Fibroblast of the conjunctiva (primary cell): ENCODE measurements around the gene GSAP.
"Not testable (repeated sequence)": the region's sequence is repeated elsewhere in the genome, so short reads cannot be mapped to it uniquely, and the experiment has no call there.

Experiments
- DNase-seq: peaks from one replicate; pipeline ENCODE4 v3.0.0-alpha.2; 2010; ENCODE audit warnings: low read depth

The GSAP gene

GRCh38 chr7:77284616-77285015 is 131.5 kb downstream of the GSAP start:
- no peak for DNase-seq

DNA sequence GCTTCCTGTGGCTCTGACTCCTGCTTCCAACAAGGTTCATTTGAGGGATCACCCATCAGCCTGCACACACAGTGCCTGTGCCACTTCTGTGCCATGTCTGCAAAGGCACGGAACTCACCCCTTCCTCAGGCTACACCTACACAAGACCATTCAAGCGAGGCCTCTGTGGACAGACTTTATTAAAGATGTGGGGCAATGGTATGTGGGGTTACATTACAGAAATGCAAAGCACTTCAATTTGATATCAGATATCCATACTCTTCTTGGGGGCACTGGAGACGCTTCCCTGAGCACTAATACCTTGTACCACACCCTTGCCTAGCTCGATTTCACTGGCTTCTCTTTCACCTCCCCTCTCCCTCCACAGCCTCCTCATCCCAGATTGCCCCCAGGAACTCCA is 132.1 kb downstream of the GSAP start:
- no peak for DNase-seq

DNA sequence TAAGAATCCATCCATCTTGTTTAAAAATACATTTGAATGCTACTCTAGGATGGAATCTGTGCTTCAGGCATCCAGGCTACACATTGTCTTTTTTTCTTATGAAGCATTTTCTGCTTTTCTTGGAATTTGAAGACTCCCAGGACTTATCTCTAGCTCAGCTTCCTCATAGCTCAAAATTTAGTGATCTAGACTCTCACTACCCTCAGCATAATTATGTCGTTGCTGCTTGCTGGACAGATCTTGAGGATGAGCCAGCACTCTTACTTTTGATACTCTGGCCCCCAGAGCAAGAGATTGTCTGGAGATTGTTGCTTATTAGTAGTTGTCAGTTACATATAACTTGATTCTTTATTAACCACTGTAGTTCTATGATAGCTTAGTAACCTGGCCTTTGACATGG is 133.3 kb downstream of the GSAP start:
- DNase-seq = no peak

GRCh38 chr7:77281780-77282478 is 134.2 kb downstream of the GSAP start:
- no peak for DNase-seq

- DNase-seq = no peak
Observed at GRCh38 chr7:77276120-77276519, 140.0 kb downstream of the GSAP start.

GRCh38 chr7:77275663-77276062 is 140.5 kb downstream of the GSAP start:
- DNase-seq = not testable (repeated sequence)

GRCh38 chr7:77271766-77272165 is 144.4 kb downstream of the GSAP start:
- no peak for DNase-seq

DNA sequence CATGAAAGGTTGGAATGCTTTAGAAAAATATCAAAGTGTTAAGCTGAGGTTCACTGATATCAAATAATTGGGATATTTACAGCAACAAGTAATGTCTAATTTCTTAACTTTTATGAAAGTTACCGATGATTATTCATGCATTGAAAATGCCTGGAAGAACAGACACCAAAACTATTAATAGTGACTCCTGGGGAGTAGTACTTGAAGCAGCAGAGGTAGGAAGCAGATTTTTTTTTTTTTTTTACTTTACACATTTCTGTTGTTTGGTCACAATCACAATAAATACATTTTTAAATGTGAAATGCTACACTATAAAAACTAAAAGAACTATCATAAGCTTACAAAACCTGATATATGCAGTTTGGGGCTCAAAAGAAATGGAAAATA is 146.1 kb downstream of the GSAP start:
- no peak for DNase-seq

DNA sequence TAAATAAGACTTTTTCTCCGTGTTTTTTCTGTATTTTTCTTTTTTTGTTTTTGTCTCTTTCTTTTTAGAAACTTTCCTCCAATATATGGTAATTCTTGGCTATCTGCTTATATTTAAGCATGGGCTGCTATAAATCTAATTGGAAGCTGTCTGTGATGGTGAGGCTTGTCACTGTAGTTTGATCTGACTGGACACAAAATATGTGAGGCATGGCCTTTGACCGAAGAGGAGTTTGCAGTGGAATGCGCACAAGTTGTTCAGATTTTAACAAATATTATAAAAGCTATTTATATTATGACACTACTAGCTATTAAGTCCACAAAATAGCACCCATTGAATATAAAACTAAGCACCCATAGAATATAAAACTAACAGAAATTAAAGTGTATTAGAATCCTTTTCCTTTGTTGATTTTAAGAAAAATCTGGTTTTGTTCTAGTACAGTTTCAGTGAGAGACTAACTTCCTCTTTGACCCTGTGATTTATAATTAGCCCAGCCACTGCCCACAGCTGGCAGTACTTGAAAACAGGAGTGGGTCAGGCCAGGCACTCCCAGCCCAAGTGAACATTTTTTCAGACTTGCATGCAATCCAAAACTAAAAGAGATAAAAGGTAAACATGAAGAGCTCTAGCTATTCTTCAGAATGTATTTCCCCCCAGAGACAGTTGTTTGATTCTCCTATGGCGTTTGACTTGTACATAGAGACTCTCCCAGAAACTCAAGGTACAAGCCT is 146.6 kb downstream of the GSAP start:
- no peak for DNase-seq

GRCh38 chr7:77266291-77266794 is 149.8 kb downstream of the GSAP start:
- DNase-seq = no peak

DNA sequence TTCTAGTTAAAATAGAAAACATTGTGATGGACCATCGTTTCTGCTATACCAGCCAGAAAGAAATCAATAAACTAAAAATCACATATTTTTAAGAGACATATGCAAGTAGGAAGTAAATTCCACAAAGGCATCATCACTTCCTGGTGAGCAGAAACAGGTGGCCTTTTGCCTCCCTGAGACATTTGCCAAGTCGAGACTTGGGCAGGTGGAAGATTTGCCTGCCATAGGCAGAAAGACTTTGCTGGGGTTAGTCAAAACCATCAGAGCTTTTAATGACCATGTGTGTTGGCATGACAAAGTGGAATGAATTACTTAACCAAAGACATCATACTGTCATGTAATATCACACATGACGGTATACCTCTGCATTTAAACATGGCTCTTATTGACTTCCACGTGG is 150.5 kb downstream of the GSAP start:
- DNase-seq = no peak

DNA sequence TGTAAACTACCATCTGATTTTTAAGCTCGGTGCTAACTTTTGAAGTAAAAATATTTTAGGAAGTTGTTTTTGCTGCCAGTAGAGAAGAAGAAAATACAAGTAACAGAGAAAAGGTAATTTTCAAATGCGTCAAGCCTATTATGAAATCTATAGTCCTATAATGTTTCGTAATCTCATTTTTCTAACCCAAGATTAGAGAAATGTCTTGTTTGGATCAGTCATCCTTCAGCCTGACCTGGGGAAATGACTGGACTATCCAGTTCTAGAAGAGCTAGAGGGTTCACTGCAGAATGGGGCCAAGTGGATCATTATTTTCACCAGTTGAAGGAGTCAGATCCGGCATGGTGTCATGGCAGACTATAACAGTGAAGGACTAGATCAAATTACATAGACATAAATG is 153.8 kb downstream of the GSAP start:
- DNase-seq = no peak
